IMR-90 (cell line): ENCODE results near the gene MEIS3. TPM values are rescaled to one million over a fixed set of nuclear protein-coding genes. Genes with fewer than 3 reads are reported as not detected.
A peak's percentile ranks its signal among the peaks of the same experiment; 100 is the strongest.

ENCODE experiments used
- ATAC-seq: fragments of 200-7000 bp; cut with Tn5 transposase; 2 replicates; pipeline ENCODE4 v1.9.1; 2020; ENCODE audit warnings: low read depth, mild to moderate bottlenecking, moderate library complexity
- BruUV-seq: library from RNA; stranded (reverse); fragments of 400-500 nt; replicated peaks from 2 replicates; lab custom pipeline; 2021; lab: Mats Ljungman, UMichigan
- CTCF ChIA-PET: fragments of 300-600 bp; formaldehyde crosslinking; extraction: SDS; loops from one replicate; lab custom pipeline; 2021; ENCODE audit warnings: antibody characterized with exemption; lab: Yijun Ruan, JAX
- POLR2A ChIA-PET: fragments of 300-600 bp; sonication (Branson Sonifier 250); formaldehyde crosslinking; loops from one replicate; lab custom pipeline; 2022; ENCODE audit warnings: antibody characterized with exemption; ENCODE audit not compliant: unreplicated experiment; lab: Charles Lee
- DNase-seq: peaks from one replicate; pipeline ENCODE4 v3.0.0; 2013
- H2AFZ ChIP-seq: replicated peaks from 2 replicates; pipeline ENCODE3; 2013; ENCODE audit warnings: low read length, mild to moderate bottlenecking; ENCODE audit not compliant: poor library complexity
- H2AK5ac ChIP-seq: 2 replicates; pipeline ENCODE4 v1.6.1; 2013; ENCODE audit warnings: low read depth, low read length, inconsistent platforms
- H2AK9ac ChIP-seq: replicated peaks from 2 replicates; pipeline ENCODE3; 2013; ENCODE audit warnings: mild to moderate bottlenecking, low read depth, low read length, moderate library complexity; ENCODE audit not compliant: poor library complexity
- H2BK120ac ChIP-seq: 2 replicates; pipeline ENCODE4 v1.6.1; 2013; ENCODE audit warnings: low read depth, low read length, inconsistent platforms
- H2BK15ac ChIP-seq: 3 replicates; pipeline ENCODE4 v1.6.1; 2013; ENCODE audit warnings: low read depth, low read length, inconsistent platforms
- H2BK20ac ChIP-seq: 2 replicates; pipeline ENCODE4 v1.6.1; 2013; ENCODE audit warnings: low read depth, mild to moderate bottlenecking, inconsistent platforms, low read length, moderate library complexity
- H2BK5ac ChIP-seq: 2 replicates; pipeline ENCODE4 v1.6.1; 2013; ENCODE audit warnings: mild to moderate bottlenecking, low read depth, low read length, inconsistent platforms; ENCODE audit not compliant: poor library complexity, severe bottlenecking
- H3K14ac ChIP-seq: replicated peaks from 2 replicates; pipeline ENCODE4 v1.6.1; 2013; ENCODE audit warnings: low read depth, low read length, inconsistent platforms
- H3K18ac ChIP-seq: 2 replicates; pipeline ENCODE4 v1.6.1; 2013; ENCODE audit warnings: low read depth, low read length, control low read depth
- H3K23ac ChIP-seq: 2 replicates; pipeline ENCODE4 v1.6.1; 2013; ENCODE audit warnings: low read depth, low read length, inconsistent platforms
- H3K27ac ChIP-seq: 2 replicates; pipeline ENCODE4 v1.5.1; 2013; ENCODE audit warnings: mild to moderate bottlenecking, control low read depth, low read length; ENCODE audit not compliant: insufficient read depth
- H3K27me3 ChIP-seq: 2 replicates; pipeline ENCODE4 v1.6.1; 2013; ENCODE audit warnings: low read length; ENCODE audit not compliant: control insufficient read depth, insufficient read depth
- H3K36me3 ChIP-seq: 2 replicates; pipeline ENCODE4 v1.6.1; 2013; ENCODE audit warnings: low read length, mixed read lengths; ENCODE audit not compliant: control insufficient read depth, insufficient read depth
- H3K4ac ChIP-seq: 2 replicates; pipeline ENCODE4 v1.6.1; 2013; ENCODE audit warnings: low read depth, low read length, inconsistent platforms
- H3K4me1 ChIP-seq: 2 replicates; pipeline ENCODE4 v1.6.1; 2013; ENCODE audit warnings: low read length, mixed read lengths; ENCODE audit not compliant: control insufficient read depth, insufficient read depth
- H3K4me2 ChIP-seq: 2 replicates; pipeline ENCODE4 v1.6.1; 2013; ENCODE audit warnings: low read depth, mild to moderate bottlenecking, control low read depth, low read length, moderate library complexity
- H3K4me3 ChIP-seq: 2 replicates; pipeline ENCODE4 v1.5.1; 2013; ENCODE audit warnings: low read depth, mild to moderate bottlenecking, control low read depth, low read length, moderate library complexity; ENCODE audit not compliant: insufficient read depth
- H3K56ac ChIP-seq: 2 replicates; pipeline ENCODE4 v1.6.1; 2013; ENCODE audit warnings: low read length, inconsistent platforms; ENCODE audit not compliant: insufficient read depth; ENCODE audit errors: extremely low read depth
- H3K79me1 ChIP-seq, 2 experiments: 2 replicates each; pipeline ENCODE4 v1.6.1; 2013; ENCODE audit warnings: low read length in 2 of 2, inconsistent platforms in 1 of 2, low read depth in 1 of 2
- H3K9ac ChIP-seq: 2 replicates; pipeline ENCODE4 v1.6.1; 2013; ENCODE audit warnings: low read depth, low read length, control low read depth
- H3K9me1 ChIP-seq: 2 replicates; pipeline ENCODE4 v1.6.1; 2013; ENCODE audit warnings: low read length, inconsistent platforms; ENCODE audit not compliant: insufficient read depth
- H3K9me3 ChIP-seq: 2 replicates; pipeline ENCODE4 v1.6.1; 2013; ENCODE audit warnings: low read length; ENCODE audit not compliant: control insufficient read depth, insufficient read depth
- H4K20me1 ChIP-seq: 2 replicates; pipeline ENCODE4 v1.6.1; 2013; ENCODE audit warnings: low read length, inconsistent platforms; ENCODE audit not compliant: insufficient read depth
- H4K5ac ChIP-seq: 2 replicates; pipeline ENCODE4 v1.6.1; 2013; ENCODE audit warnings: mild to moderate bottlenecking, low read depth, low read length, control low read depth
- H4K8ac ChIP-seq, 2 experiments: 2 replicates each; pipeline ENCODE4 v1.6.1; 2013; ENCODE audit warnings: low read depth in 2 of 2, low read length in 2 of 2, control low read depth in 1 of 2, inconsistent platforms in 1 of 2
- H4K91ac ChIP-seq: 2 replicates; pipeline ENCODE4 v1.6.1; 2013; ENCODE audit warnings: low read depth, low read length, inconsistent platforms; ENCODE audit not compliant: insufficient read depth
- BHLHE40 ChIP-seq: fragments of 150-350 bp; IDR thresholded peaks from 2 replicates; pipeline ENCODE4 v1.6.1; 2016; ENCODE audit warnings: mild to moderate bottlenecking, low read depth, low read length
- CHD1 ChIP-seq: IDR thresholded peaks from 2 replicates; pipeline ENCODE4 v1.6.1; 2012; ENCODE audit warnings: low read depth, low read length, improper control_type of control experiment
- MAZ ChIP-seq: IDR thresholded peaks from 2 replicates; pipeline ENCODE4 v1.6.1; 2012; ENCODE audit warnings: low read depth, mild to moderate bottlenecking, low read length, improper control_type of control experiment, moderate library complexity, borderline replicate concordance
- MXI1 ChIP-seq: IDR thresholded peaks from 2 replicates; pipeline ENCODE4 v1.6.1; 2012; ENCODE audit warnings: low read depth, mild to moderate bottlenecking, low read length, moderate library complexity, borderline replicate concordance
- NFE2L2 ChIP-seq: fragments of 150-350 bp; IDR thresholded peaks from 2 replicates; pipeline ENCODE4 v1.6.1; 2016; ENCODE audit warnings: low read depth, mild to moderate bottlenecking, low read length
- POLR2A ChIP-seq: IDR thresholded peaks from 2 replicates; pipeline ENCODE4 v1.6.1; 2012; ENCODE audit warnings: mild to moderate bottlenecking, low read depth, low read length
- RAD21 ChIP-seq: IDR thresholded peaks from 2 replicates; pipeline ENCODE4 v1.6.1; 2012; ENCODE audit warnings: low read length, improper control_type of control experiment
- RFX5 ChIP-seq: IDR thresholded peaks from 2 replicates; pipeline ENCODE4 v1.8.0; 2012; ENCODE audit warnings: low read depth, mild to moderate bottlenecking, low read length, moderate library complexity
- WGBS, 2 experiments: methylation state at CpG; one replicate each; pipeline versions ENCODE4 v1.1.5 to v1.1.7; 2013; ENCODE audit warnings: missing lambda C conversion rate in 2 of 2; ENCODE audit not compliant: insufficient read length in 1 of 2; ENCODE audit errors: extremely low coverage in 2 of 2; 5-methylcytosine and 5-hydroxymethylcytosine counted together
- dilution Hi-C: fragments of 300-500 bp; cut with HindIII; formaldehyde crosslinking; loops from one replicate; pipeline ENCODE4 v1.14.3; 2018; ENCODE audit warnings: low sequenced_read_pairs; ENCODE audit not compliant: unreplicated experiment
- in situ Hi-C: fragments of 300-500 bp; cut with MboI; formaldehyde crosslinking; loops from 3 replicates; pipeline ENCODE4 v1.14.3; 2019; ENCODE audit warnings: low sequenced_read_pairs, inconsistent platforms, mixed read lengths
- intact Hi-C: fragments of 100-400 bp; cut with micrococcal nuclease; formaldehyde crosslinking; loops from 2 replicates; pipeline ENCODE4 v1.10.0; 2022
- polyA plus RNA-seq, 3 experiments: library from polyadenylated mRNA; depleted of rRNA; stranded (reverse); fragments of >200 nt; gene quantifications; 2 replicates each; pipeline ENCODE4 v1.2.3, GENCODE V29; 2012; ENCODE audit warnings: low replicate concordance in 1 of 3
- total RNA-seq: library from RNA; depleted of rRNA; stranded (reverse); fragments of >200 nt; gene quantifications from 2 replicates; pipeline ENCODE4 v1.2.3, GENCODE V29; 2012
- TF ChIP-seq, protein P1 (sequence below): conservative IDR thresholded peaks from 2 replicates; pipeline ENCODE4 v1.5.1; 2012; ENCODE audit warnings: mild to moderate bottlenecking, low read depth, low read length, improper control_type of control experiment
- TF ChIP-seq, protein P2 (sequence below): fragments of 150-350 bp; IDR thresholded peaks from 2 replicates; pipeline ENCODE4 v1.6.1; 2016; ENCODE audit warnings: low read depth, mild to moderate bottlenecking, low read length, moderate library complexity, borderline replicate concordance

The MEIS3 gene
- total and polyA plus RNA-seq, 2 of the 4 experiments (the other 2 are of a cell fraction): 32.4 to 33.0 TPM

DNA sequence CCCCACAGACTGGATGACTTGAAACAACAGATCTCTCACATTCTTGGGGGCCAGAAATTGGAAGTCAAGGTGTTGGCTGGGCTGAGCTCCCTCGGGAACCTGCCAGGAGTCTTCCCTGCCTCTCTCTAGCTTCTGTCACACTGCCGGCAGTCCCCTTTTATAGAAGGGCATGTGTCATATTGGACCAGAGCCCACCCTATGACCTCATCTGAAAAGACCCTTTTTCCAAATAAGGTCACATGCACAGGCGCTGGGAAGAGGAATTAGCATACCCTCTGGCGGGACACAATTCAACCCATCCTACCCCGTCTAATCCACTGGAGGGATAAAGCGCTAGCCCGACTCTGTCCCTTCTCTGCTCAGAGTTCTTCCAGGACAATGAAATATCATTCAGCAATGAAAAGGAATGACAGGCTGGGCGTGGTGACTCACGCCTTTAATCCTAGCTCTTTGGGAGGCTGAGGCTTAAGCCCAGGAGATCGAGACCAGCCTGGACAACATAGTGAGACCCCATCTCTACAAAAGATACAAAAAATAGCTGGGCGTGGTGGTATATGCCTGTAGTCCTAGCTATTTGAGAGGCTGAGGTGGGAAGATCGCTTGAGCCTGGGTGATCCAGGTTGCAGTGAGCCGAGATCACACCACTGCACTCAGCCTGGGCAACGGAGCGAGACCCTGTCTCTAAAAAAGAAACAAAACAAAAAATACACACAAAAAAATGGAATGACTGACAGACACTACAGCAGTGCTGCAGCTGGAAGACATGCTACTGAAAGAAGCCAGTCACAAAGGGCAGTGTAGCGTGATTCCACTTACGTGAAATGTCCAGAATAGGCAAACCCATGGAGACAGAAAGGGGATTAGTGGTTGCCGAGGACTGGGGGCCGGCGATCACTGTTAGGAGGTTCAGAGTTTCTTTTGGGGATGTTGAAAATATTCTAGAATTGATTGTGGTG lies 28.5 kb downstream of the MEIS3 start:
- Histone ChIP-seq H4K91ac (no peak overlapping the region), H4K20me1 (no peaks in the 10 kb centered on the region), H3K9ac (no peak overlapping the region), H3K56ac (no peak overlapping the region), H3K23ac (no peak overlapping the region), H3K79me1 (no peaks in the 10 kb centered on the region), H3K4ac (no peak overlapping the region), H3K27me3 (peaks cover 8% of the 10 kb centered on the region; the same call in 1 of the 2 replicates), H2BK20ac (no peak overlapping the region), H3K9me1 (no peaks in the 10 kb centered on the region), H3K36me3 (no peaks in the 10 kb centered on the region), H2BK15ac (no peak overlapping the region), H3K4me1 (peaks cover 3% of the 10 kb centered on the region), H2BK5ac (no peak overlapping the region), H3K27ac (no peak overlapping the region), H4K5ac (no peak overlapping the region), H2AK9ac (no peak overlapping the region), H3K4me3 (no peak overlapping the region), H2AFZ (no peak overlapping the region), H3K4me2 (no peak overlapping the region), H2AK5ac (peak overlapping the region; percentile 16; the same call in 1 of the 2 replicates), H3K18ac (no peak overlapping the region), H4K8ac (no peak overlapping the region), H3K9me3 (no peaks in the 10 kb centered on the region), H3K14ac (no peak overlapping the region), H2BK120ac (no peak overlapping the region)
- no TSS peak for BruUV-seq
- ChIA-PET POLR2A (no interaction called here), CTCF (interaction anchor here (0.5 to 1.7 kb wide), 13 partner anchors 9 to 129 kb away, joined by 3 to 8 read pairs (median 3); partner anchors contain the start of genes DHX34 and MEIS3)
- dilution Hi-C loops: no loop called here
- TF ChIP-seq, protein P1, sequence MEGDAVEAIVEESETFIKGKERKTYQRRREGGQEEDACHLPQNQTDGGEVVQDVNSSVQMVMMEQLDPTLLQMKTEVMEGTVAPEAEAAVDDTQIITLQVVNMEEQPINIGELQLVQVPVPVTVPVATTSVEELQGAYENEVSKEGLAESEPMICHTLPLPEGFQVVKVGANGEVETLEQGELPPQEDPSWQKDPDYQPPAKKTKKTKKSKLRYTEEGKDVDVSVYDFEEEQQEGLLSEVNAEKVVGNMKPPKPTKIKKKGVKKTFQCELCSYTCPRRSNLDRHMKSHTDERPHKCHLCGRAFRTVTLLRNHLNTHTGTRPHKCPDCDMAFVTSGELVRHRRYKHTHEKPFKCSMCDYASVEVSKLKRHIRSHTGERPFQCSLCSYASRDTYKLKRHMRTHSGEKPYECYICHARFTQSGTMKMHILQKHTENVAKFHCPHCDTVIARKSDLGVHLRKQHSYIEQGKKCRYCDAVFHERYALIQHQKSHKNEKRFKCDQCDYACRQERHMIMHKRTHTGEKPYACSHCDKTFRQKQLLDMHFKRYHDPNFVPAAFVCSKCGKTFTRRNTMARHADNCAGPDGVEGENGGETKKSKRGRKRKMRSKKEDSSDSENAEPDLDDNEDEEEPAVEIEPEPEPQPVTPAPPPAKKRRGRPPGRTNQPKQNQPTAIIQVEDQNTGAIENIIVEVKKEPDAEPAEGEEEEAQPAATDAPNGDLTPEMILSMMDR: no peak
- no peak for TF ChIP-seq NFE2L2
- TF ChIP-seq POLR2A: no peak
- no peak for TF ChIP-seq RAD21
- no peak for TF ChIP-seq MXI1
- no peak for TF ChIP-seq RFX5
- TF ChIP-seq, protein P2, sequence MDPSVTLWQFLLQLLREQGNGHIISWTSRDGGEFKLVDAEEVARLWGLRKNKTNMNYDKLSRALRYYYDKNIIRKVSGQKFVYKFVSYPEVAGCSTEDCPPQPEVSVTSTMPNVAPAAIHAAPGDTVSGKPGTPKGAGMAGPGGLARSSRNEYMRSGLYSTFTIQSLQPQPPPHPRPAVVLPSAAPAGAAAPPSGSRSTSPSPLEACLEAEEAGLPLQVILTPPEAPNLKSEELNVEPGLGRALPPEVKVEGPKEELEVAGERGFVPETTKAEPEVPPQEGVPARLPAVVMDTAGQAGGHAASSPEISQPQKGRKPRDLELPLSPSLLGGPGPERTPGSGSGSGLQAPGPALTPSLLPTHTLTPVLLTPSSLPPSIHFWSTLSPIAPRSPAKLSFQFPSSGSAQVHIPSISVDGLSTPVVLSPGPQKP: no peak
- no peak for TF ChIP-seq BHLHE40
- TF ChIP-seq CHD1: no peak
- no peak for TF ChIP-seq MAZ
- ATAC-seq (no peak), DNase-seq (no peak)
- intact Hi-C loops: loop anchor here (1.0 kb wide), 3 partner anchors 42 to 107 kb away; partner anchors contain the start of gene DHX34
- WGBS, 2 experiments: no CpG with 5 or more reads among the region's 20 CpGs
- in situ Hi-C loops: no loop called here
